GM19099 (cell line): ENCODE results near the gene ZYX.

Experiments used
- POLR2A ChIP-seq: IDR thresholded peaks from 3 replicates; pipeline ENCODE4 v1.6.1; 2011; ENCODE audit warnings: low read depth; ENCODE audit not compliant: insufficient read length; ENCODE audit errors: extremely low read depth

ZYX gene

DNA sequence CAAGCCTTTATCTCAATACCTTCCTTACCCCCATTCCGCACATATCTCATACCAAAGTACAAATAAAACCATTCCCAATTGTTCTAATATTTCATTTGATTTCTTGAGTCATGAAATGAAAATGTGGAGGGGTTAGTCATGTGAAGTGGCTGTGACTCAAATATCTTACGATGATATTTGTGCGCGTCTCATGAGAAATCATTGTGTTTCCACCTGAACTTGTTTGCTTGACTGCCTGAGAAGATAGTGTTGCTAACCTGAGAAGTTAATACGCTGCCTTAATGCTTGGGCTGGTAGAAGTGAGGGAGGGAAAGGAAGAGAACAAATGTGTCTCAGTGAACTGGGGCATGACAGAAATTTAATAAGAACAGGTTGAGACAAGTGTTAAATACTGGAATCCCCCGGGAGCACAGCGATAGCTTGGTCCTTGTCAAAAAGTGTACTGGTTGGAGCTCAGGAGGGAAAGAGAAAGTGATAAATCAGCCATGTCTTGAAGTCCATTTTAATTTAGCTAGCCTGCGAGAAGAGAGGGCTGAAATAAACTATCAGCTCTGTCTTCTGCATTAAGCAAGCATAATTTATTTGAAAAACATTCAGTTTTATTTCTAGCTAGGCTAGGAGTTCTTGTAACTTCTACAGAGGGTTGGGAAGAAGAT is 34.7 kb downstream of the ZYX start:
- no peak for TF ChIP-seq POLR2A

DNA sequence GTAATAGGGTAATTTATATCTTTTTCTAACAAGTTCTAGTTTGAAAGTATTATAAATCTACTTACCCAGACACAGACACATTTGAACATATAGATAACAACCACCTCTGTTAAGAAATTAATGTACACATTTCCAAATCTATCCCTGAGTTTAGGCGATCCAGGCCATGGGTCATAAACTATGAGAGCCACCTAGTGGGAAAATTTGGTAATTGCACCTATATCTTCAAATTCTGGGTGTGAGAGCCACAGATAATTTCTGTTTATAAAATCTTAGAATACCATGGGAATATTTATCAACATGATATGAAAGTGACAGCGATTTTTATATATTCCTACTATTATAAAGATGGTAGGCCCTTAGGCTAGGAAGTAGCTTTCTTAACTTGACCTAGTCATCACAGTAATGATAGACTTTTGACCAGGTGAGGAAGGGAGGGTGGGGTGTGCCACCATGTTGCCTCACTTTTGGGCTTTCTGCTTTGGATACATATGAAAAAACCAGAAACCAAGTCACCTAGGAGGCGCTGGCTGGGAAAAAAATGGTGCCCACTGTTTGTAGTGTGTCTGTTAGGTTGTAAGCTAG is 35.5 kb downstream of the ZYX start:
- TF ChIP-seq POLR2A: no peak

DNA sequence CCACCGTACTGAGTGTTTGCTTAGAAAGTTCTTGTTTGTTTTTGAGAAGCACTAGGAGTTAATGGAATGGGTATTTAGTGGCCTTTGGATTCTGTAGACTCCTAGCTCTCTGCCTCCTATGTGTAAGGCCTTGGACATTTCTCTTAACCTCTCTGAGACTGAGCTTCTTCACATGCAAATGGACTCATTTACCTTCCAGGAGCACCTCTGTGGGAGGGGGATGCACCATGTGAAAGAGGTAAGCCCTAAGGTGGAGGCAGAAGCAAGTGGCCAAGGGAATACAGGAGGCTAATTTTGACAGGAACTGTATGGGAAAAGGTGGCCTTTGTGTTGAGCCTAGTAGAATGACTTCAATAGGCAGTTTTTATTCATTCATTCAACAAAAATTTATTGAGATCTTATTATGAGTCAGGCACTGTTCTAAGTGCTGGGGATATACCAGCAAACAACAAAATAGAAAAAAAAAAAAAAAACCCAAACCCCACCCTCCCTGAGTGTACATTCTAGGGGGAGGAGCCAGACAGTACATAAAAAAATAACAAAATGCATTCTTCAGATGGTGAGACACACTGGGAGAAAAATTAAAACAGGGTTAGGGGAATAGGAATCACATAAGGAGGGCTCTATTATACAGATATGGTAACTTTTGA is 36.7 kb downstream of the ZYX start:
- TF ChIP-seq POLR2A: no peak

DNA sequence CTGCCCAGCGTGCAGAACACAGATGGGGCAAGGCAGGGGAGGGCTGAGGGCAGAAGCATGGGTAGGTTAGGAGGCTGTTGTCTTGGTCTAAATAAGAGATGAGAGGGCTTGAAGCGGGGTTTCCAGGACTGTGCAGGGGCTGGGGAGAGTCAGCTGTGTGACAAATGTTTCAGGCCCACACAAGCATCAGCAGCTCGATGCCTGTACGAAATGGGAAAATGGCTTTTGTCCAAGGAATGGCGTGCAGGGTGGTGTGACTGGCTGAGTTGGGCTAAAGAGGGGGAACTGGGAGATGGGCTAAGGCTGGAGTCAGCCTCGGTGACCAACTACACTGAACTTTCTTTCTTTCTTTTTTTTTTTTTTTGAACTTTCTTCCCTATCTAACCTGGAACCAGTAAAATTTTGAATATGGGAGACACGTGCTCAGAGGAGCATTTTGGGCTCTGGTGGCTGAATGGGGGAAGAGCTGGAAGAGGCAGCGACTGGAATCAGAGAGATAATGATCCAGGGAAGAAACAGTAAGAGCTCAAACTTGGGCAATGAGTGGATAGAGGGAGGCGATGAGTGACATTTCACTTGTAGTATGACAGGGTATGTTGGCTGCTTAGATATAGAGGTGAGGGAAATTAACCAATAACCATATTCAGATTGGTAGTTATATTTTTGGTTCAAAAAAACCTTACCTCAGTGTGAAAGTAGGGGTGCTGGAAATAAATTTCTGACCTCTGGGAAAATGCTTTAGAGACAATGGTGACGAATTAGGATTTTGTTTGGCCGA is 37.7 kb downstream of the ZYX start:
- TF ChIP-seq POLR2A: no peak

DNA sequence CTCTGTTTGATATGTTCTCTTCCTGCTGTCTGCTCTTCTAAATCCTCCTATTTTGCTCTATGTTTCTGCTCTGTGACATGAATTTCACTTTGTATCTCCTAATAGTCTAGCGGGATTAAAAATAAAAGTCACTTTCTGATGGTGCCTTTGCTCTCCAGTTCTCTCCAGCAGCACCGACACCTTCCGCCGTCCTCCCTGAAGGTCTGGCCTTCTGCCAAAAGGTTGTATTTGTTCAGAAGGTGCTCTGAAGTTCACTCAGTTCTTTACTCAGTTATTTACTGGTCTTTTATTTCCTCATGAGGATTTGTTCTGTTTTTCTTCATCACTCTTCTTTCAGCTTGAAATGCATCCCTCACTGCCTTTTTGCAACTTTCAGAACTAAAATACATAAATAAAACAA is 38.7 kb downstream of the ZYX start:
- TF ChIP-seq POLR2A: no peak

DNA sequence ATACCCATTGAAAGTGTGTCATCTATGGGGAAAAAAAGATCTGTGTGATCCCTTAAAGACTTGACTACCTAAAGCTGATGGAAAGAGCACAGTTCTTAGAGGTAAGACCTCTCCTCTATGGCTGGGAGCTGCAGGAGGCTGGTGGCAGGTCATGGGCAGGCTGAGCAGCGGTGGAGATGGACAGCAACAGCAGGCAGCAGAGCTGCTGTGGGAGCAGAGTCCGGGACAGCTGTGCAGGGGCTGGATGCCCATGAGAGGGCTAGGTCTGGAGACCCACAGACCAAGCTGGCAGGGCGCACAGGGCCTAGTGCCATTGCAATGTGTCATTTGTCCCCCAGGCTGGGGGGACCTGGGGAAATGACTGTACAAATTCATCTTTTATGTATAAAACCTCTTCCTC is 40.9 kb downstream of the ZYX start:
- TF ChIP-seq POLR2A: no peak

DNA sequence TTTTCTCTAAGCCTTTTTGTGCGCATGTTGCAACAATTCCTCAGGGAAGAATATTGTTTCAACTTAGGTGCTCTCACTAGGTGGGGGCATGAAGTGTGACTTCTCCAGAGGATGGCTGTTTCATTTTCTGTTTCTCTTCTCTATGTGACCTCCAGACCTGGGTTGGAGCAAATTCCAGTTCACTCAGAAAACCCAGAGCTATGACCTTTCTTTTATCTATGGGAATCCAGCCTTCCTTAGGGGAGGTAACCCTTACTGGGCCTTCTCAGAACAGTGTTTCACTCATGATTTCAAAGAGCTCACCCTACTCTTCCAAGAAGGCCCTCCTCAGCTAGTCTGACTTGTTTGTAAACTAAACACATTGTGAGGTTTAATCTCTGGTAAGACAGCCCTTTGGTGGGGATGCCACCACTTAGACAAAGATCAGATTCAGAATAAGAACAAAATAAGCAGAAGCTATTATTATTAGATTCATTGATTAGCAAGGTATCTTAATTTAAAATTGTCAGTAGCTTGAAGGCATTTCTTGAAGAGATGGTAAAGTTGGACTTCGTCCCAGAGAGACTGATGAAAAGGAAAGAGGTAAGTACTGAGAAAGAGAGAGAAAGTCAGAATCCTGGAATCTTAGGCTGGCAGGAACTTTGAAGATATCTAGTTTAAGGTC is 45.5 kb downstream of the ZYX start:
- TF ChIP-seq POLR2A: no peak

DNA sequence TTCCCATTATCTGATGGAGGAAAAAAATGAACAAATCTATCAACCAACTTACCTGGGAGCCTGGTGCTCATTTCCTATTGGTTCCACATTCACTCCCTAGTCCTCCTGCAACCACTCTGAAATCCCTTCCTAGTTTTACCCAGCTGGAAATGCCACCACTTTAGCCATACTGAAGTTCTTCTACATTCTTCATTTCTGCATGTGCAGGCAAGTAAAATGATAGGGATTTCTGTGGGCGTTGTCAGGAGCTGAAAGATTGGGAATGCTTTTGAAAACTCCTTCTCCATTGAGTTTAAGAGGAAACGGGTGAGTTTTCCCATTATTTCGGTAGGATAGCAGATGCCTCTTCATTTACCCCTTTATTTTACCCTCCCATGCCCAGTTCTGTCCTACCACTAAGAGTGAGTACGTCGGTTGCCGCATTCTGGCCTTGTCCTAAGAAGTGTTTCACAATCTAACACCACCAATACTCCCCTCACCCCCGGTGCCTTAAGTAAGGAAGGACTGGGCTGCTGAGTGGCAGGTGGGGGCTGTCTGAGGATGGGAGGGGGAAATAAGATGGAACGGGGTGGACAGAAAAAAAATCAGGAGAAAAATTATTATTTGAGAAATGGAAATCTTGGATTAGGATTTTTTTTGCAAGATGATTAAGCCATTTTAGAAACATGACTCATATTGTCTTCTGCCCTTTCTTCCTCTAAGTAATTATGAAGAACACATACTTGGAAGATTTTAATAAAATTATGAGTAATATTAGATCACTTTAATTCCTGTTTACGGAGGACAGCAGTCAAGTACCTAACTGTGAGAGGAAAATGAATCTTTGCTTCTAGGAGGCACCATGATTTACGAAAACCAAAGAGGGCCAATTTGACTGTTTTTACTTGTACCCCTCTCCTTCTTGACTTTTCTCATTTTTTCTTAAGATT is 48.9 kb downstream of the ZYX start:
- TF ChIP-seq POLR2A: no peak

DNA sequence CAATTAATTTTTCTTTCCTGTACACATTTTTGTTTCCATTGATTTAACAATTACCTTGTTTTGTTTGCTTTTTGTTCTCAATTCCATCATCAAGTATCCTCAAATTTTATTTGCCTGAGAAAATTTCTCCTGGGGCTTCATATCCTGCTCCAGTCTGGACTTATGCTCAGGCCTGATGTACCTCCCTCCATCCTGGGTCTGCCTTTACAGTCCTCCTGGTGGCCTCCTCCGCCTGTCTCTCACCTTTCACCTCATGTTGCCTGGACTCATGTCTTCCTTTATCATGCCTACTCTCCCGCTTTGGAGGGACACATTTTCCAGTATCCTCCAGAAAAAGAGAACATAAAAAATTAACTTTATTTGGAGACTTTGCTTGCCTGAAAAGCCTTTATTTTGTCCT is 50.0 kb downstream of the ZYX start:
- no peak for TF ChIP-seq POLR2A

DNA sequence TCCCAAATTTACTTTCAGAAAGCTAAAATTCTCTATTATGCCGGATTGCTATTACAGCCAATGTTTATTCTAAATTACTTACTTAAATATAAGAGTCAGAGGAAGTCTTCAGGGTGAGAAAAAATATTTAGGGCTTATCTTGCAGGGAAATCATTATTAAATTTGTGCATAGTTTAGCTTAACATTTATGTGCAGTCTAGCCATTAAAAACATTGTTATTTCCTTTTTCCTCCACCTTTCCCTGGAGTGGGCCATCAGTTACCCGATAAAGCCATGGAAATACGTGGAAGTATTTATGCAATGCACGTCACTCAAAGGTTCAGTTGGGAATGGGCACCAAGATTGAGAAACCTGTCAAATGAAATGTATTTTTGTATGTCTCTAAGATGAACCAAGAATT is 52.6 kb downstream of the ZYX start:
- no peak for TF ChIP-seq POLR2A

DNA sequence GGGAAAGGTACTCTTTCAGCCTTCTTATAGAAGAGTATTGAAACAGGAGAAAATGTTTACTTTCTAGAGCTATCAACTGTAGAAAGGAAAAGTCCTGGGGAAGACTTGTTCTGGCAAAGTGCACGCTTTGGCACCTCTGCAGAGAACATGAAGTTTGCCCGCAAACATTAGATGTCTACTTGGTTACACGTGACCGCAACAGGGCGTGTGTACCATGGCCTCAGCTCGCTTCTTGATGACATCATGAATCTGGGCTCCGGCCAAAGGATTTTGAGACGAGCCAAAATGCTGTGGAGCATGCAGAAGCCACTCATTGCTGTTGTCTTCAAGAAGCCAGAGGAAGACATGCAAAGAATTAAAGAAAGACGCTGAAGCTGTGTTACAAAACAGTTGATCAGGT is 53.5 kb downstream of the ZYX start:
- TF ChIP-seq POLR2A: no peak

DNA sequence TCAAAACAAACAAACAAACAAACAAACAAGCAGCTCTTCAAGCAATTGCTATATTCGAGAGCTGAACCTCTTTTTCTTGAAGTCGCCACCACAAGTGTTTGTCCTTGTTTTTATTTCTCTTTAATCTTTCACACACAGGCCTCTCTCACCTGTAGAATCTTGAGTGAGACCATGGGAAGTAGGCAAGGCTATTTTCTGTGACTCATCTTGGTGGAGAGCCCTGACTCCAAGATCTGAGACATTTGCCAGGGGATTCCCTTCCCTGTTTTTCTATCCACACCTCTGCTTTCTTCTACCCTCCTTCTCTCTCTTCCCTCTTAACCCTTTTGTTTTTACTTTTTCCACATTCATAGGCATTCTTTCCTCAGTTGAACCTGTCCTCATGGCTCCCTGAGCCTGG is 54.1 kb downstream of the ZYX start:
- TF ChIP-seq POLR2A: no peak

DNA sequence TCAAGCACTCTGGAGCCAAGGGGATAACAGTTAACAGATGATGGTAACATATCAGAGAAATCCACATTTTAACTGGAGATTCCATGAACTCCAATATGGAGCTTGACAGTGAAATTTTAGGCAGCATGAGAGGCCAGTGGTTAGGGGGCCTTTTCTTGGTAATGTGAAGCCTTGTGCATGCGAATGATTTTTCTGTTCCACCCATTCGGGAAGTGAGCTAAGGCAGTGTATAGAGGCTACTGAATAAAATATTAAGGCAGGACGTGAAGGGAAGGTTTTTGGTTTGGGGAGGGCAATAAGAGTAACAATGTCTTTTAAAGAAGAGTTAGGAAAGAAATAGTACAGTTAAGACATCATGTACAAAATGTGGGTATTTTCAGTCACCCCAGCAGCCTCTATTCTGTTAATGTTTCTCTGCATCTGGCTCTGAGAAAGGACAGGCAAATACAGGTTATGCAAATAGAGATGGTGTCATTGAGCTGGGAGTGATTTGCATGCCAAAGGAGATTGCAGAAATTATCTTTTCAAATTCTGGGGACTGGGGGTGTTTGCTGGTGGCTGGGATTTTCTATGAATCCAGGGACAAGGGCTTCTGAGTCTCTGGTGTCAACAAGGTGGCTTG is 55.3 kb downstream of the ZYX start:
- no peak for TF ChIP-seq POLR2A

DNA sequence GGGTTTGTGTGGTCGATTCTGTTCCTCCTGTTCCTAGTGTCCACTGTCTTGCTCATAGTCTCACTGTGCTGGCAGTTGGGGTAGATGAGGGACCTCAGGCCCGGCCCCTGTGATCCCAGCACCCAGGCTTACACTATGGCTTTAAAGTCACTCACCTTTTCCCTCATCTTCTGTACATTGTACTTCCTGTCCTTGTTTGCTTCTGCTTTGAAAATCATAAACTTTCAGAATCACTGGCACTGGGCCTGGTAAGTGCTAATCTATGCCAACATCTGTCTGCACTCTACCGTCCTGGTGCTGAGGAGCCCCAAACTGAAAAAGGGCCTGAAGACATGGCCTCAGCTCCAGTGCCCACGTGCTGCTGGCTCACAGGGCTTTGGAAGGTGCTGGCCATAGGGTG is 56.4 kb downstream of the ZYX start:
- no peak for TF ChIP-seq POLR2A

DNA sequence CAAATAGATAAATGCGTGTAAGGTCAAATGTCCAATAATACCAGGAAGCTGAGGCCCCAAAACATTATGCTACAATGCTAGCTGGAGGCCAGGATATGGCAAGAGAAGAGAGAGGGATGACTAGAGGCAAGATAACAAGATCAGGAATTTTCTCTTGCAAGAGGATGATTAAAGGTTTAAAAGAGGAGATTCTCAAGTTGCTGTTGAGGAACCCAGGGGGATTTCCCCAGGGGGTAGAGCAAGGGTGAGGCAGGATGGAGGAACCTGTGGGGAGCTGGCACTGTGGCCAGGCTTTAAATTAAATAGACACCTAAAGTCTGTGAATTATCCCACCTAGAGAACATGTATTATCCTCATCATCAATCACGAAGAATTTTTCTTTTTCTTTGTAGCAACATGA is 58.7 kb downstream of the ZYX start:
- no peak for TF ChIP-seq POLR2A
